ENCODE data around the gene MT1M.
"Not testable (repeated sequence)": the region's sequence is repeated elsewhere in the genome, so short reads cannot be mapped to it uniquely, and the experiment has no call there.

DNA sequence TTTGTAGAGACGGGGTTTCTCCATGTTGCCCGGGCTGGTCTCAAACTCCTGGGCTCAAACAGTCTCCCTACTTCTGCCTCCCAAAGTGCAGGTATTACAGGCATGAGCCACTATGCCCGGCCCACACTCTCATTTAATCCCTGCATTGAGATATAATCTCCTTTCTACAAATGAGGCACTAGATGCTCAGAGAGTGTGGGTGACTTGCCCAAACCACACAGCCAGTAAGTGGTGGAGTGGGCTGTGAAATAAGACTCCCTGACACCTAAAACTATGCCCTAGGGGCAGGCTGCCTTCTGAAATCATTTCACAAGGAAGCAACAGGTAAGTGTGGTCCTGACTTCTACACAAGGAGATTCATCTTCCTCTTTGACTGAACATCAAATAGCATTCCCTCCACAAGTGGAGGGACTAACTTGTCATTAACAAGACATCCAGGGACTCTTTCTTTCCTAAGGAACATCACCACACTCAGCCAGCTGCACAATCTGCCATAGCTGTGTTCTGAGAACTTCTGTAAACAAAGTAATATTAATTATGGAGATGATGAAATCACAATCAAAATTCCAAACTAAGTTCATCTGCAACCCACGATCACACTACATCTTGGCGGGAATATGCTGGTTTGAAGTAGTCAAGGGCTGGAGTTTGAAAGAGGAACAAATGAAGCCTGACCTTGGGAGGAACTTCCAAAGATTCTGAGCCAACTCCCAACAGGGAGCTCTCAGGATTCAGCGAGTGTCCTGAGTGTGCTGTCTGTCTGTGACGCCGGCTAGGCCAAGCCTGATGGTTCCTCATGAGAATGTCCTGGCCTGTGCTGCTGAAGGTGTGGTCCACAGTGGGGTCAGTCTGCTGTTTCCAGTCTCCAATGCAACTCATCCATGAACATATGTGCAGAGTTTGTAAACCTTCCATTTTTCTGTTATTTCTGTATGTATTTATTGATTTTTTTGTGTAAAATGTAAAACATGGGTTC is 33.1 kb downstream of the MT1M start:
- TF ChIP-seq, protein P1, sequence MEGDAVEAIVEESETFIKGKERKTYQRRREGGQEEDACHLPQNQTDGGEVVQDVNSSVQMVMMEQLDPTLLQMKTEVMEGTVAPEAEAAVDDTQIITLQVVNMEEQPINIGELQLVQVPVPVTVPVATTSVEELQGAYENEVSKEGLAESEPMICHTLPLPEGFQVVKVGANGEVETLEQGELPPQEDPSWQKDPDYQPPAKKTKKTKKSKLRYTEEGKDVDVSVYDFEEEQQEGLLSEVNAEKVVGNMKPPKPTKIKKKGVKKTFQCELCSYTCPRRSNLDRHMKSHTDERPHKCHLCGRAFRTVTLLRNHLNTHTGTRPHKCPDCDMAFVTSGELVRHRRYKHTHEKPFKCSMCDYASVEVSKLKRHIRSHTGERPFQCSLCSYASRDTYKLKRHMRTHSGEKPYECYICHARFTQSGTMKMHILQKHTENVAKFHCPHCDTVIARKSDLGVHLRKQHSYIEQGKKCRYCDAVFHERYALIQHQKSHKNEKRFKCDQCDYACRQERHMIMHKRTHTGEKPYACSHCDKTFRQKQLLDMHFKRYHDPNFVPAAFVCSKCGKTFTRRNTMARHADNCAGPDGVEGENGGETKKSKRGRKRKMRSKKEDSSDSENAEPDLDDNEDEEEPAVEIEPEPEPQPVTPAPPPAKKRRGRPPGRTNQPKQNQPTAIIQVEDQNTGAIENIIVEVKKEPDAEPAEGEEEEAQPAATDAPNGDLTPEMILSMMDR (conservative IDR thresholded peaks at IDR 0.05; ENCODE audit: low read depth, low read length), result not testable (repeated sequence)
- TF ChIP-seq, protein P2, sequence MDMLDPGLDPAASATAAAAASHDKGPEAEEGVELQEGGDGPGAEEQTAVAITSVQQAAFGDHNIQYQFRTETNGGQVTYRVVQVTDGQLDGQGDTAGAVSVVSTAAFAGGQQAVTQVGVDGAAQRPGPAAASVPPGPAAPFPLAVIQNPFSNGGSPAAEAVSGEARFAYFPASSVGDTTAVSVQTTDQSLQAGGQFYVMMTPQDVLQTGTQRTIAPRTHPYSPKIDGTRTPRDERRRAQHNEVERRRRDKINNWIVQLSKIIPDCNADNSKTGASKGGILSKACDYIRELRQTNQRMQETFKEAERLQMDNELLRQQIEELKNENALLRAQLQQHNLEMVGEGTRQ (IDR thresholded peaks at IDR 0.05; ENCODE audit: low read depth, low read length), result not testable (repeated sequence)
- TF ChIP-seq RAD21 (IDR thresholded peaks at IDR 0.05; ENCODE audit: low read length); RCOR1 (IDR thresholded peaks at IDR 0.05; ENCODE audit: insufficient replicate concordance, low read length); POLR2A (IDR thresholded peaks at IDR 0.05; ENCODE audit: low read depth, low read length); RFX5 (IDR thresholded peaks at IDR 0.05; ENCODE audit: low read depth, low read length); CEBPB (IDR thresholded peaks at IDR 0.05; ENCODE audit: low read depth, low read length): not testable (repeated sequence)
